HG02759 (cell line): ENCODE results near the gene PTX3.

ENCODE experiments used
- ATAC-seq: cut with Tn5 transposase; IDR thresholded peaks from one replicate; pipeline ENCODE4 v1.9.1; 2021; ENCODE audit warnings: mild to moderate bottlenecking, moderate library complexity; ENCODE audit not compliant: unreplicated experiment

PTX3 gene

DNA sequence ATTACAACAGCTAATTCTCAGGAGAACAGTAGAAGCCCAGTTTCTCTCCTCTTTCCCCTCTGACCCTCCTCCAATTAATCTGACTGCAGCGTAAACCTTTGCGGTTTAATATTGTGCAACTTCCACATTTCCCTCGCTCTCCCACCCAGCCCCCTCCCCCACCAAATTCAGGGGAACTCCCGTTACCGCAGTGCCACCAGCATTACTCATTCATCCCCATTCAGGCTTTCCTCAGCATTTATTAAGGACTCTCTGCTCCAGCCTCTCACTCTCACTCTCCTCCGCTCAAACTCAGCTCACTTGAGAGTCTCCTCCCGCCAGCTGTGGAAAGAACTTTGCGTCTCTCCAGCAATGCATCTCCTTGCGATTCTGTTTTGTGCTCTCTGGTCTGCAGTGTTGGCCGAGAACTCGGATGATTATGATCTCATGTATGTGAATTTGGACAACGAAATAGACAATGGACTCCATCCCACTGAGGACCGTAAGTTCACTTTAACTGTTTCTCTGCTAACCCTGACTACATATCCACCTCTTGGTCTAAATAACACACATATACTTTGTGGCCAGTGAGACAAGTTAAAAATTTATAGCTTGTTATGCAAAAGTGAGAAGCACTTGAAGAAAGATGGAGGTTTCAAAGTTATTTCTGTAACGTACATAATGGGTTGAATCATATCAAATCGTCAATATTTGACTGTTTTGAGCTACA lies at the start of gene PTX3:
PTX3 (plus strand) TSS at position 268 of the 709 bp plus-strand sequence; CDS start at position 352, 84 bp downstream.
- peak; percentile 25 for ATAC-seq

DNA sequence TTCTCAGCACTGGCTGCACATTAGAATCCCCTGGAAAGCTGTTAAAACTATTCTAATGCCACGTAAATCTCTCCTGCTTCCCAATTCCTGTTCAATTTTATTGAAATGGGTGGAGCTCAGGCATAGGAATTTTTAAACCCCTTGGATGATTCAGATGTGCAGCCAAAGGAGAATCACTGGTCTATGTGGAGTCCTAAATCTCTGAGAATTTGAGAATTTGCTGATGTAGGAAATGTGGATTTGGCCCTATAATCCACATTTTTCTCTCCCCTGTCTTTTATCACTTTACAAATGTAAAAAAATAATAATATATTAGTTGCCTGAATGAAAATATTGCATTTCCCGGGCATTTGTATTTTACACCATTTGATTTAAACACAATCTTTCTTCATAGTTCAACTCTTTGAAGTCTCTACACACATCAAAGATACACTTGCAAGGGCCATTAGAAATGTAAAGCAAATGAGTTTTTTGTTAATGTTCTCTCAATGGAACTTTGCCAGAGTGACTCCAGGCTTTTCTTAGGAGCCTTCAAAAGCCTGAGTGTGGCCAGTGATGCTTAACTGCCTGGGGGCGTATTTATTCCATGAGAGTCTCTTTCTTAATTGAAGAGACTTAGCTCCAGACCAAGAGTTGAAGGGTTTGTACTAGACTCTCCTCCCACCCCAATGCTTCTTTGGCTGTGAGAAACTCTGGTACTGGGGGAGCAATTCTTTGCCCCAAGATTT lies 48.8 kb upstream of the PTX3 start:
- ATAC-seq, result no peak

DNA sequence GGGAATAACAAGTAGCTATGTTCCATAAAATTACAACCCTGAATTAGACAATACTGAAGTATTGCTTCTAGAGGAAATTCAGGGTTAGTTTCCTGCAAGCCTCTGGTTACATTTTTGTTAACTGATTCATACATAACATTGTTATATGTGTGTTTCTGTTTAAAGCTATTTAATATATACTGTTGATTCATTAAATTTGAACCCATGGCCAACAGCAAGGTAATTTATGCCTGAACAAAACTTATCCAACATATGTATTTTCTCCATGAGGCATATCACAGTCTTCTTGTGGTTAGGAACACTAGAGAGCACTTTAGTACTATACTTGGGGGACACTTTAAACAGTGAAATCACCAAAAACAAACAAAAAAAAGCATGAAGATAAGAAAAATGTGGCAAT lies 47.7 kb upstream of the PTX3 start:
- ATAC-seq, result no peak

DNA sequence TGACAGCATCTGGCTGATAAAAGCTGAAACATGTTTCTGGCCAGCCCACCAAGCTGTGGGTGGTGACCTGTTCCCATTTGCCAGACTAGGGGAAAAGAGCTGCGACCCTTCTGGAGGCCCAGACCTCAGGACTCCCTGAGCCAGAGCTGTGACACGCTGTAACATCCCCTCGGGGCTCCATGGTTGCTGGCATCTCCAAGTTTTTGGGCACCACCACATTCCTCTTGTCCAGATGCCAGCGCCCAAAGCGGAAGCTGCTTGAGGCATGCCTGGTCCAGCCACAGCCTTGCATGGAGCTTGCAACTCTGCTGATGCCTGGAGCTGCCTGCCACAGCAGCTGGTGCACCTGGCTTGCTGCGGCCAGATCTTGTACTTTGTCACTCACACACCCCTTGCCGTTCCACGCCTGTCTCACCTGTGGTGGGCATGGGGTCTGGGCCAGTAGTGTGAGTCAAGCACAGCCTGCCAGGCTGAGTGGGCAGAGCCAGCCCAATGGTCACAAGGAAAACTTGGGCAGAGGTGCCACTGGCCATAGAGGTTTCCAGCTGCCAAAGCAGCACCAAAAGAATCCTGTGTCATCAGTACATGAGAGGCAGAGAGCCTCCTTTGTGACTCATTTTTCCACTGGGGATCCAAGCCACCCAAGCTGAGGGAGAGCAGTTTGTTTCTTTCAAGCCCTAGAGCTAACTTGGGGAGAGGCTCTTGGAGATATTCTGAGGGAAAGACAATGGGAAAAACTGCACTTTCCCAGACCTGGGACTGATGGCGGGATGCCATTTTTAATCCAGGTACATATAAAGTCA lies 45.7 kb upstream of the PTX3 start:
- no peak for ATAC-seq

DNA sequence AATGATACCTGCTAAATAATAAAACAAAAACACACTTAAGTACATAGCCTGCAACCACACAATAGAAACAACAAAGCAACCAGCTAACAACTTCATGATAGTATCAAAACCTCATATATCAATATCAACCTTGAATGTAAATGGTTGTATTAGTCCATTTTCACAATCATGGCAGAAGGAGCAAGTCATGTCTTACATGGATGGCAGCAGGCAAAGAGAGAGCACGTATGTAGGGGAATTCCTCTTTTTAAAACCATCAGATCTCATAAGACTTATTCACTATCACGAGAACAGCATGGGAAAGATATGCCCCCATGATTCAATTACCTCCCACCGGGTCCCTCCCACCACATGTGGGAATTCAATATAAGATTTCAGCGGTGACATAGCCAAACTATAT lies 44.5 kb upstream of the PTX3 start:
- no peak for ATAC-seq

DNA sequence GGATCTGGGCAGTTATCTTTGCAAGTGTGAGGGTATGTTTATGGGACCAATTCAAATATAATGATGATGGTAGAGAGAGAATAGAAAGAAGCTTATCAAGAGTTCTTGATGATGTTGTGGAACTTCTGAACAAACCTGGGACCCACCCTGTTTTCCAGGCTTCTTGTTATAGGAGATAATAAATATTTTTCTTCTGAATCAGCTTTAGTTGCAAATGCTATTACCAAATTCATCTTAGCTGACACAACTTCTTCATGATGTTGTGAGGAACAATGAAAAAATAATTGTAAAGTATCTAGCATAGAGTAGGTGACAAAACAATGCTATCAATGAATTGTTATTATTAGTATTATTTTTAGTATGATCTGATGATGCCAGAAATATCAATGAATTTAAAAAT lies 43.5 kb upstream of the PTX3 start:
- no peak for ATAC-seq

DNA sequence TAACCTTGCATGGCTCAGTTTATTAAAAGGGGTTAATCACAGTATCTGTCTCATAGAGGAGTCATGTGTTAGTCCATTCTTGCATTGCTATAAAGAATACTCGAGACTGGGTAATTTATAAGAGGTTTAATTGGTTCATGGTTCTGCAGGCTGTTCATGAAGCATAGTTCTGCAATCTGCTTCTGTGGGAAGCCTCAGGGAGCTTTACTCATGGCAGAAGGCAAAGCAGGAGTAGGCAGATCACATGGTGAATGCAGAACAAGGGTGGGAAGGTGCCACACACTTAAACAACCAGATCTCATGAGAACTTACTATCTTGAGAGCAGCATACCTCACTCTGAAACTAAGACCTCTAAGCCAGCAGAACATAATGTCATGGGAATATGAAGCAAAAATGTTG lies 42.2 kb upstream of the PTX3 start:
- ATAC-seq, result no peak

DNA sequence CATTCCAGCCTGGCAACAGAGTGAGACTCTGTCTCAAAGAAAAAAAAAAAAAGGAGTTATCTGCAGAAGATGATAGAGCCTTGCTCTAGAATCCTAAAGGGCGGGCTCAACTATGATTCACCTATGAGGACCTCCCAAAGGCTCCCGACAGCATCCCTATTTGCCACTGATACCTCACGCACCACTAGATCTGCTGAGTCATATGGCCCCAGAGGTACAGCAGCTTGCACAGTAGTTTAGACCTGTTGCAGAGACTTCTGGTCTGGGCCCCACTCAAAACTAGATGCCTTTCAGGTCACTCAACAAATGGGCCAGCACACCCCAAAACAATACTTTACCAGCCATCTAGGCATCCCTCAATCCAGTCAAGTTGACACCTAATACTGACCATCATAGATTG lies 38.1 kb upstream of the PTX3 start:
- ATAC-seq, result no peak

DNA sequence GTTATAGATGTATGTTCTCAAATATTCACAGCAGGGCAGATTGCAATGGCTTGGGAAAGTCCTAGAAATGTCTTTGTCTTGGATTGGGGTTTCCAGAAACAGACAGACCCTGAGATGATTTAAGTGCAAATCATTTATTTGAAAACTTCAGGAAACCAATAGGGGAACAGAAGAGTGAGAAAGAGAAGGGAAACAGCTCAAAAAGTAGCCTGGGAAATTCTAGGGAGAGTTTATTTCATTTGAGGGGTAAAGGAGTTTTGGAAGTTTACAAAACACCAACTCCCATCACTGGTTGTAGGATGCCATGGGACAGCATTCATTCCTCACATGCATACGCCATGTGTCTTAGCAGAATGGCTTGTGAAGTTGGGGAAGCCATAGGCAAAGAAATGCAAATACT lies 32.3 kb upstream of the PTX3 start:
- no peak for ATAC-seq

DNA sequence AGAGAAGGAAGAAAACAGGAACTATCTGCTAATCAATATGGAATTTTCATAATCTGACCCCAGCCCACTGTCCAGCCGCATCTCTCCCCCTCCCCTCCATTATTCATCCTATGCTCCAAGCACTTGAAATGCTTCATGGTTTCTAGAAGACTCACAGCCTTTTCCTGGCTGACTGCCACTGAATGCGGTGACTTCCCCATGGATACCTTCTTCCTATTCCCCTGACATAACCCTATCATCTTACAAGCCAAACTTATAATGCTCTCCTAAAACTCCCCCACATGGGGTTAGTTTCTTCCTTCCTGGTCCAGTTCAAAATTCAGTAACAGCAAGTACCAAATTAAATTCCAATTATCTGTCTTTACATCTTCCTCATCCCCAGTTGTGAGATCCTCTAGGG lies 31.2 kb upstream of the PTX3 start:
- ATAC-seq, result no peak

DNA sequence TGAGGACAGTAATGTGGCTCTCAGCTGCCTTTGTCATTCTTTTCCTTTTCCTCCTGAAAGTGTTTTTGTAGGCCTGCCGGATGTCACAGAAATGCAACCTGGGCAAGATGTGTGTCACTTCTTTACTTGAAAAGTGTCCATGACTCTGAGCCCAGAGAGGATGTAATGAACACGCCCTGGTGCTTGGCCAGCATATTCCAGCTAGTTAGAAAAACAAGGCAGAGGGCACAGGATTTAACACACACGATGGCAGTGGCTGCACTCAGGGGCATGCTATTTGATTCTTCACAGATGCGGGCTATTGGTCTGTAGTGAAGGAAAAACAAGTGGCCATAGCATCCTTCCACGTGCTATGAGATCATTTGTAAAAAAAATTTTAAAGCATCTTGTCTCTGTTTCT lies 30.3 kb upstream of the PTX3 start:
- no peak for ATAC-seq

DNA sequence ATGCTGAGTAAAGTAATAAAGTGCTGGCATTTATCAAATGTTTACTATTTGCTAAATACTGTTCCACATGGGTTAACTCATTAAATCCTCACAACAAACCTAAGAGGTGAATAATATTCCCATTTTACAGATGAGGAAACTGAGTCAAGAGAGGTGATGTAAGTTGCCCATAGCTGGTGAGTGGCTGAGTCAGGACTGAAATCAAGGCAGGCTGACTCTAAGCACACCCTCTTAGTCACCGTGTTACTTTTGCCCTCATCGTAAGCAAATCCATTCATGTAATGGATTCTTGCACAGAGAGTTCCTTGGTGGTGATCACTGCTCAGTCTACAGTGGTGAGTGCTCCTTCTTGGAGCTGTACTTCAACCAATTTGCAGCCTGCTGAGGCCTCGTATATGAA lies 28.9 kb upstream of the PTX3 start:
- no peak for ATAC-seq

DNA sequence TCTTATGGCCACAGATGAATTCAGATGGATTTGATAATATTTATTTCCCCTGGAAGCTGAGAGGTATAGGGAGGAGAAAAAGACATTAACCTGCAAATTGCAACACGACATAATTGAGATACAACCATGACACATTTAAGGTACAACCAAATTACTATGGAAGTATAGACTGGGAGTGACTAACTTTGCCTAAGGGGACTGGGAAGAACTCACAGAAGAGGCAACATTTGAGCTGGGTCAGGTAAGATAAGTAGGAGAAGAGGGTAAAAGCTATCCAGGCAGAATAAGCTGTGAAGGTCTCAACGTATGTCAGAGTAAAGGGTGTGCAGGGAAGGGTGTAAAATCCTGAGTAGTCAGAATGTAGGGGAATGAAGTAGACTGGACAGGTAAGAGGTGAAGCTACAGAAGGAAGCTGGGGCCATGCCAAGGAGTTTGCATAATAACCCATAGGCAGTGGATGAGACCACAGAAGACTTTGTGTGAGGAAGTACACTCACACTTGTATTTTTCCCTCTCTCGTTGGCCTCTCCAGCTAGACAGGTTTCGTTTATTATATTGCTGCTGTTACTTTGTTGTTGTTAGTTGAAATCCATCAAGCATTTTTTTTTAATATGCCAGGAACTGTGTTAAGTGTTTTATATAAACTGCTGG lies 28.0 kb upstream of the PTX3 start:
- ATAC-seq, result no peak

DNA sequence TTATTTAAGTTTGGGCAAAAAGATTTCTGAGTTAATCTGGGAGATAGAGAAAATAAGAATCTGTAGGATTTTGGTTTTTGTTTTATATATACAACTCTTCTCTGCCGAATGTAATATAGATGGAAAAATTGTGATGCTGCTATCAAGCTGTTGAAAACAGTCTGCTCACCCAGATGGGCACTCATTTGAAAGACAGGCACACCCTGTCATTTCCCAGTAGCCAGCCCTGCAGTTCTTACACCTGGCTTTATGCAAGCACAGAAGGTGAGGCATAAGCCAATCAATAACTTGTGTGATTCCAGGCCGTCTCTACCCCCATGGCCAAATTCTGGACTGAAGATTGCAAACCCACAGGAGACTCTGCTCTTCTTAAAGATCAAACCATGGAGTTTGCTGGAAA lies 27.1 kb upstream of the PTX3 start:
- ATAC-seq, result no peak

DNA sequence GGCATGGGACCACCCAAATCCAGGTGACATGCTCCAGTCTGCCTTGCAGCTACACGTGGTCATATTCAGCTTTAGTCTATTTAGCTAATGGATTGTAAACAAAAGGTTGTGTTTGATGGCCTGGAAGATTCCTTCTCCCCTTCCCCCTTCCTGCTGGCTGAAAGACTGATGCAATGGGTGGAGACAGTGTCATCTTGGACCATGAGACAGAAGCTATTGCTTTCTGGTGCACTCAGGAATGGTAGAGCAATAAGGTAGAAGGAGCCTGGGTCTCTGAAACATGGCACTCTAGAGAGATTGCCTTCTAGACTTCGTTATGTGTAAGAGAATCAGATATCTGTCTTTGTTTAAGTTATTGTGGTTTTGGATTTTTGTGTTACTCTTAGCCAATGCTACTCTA lies 25.7 kb upstream of the PTX3 start:
- no peak for ATAC-seq

DNA sequence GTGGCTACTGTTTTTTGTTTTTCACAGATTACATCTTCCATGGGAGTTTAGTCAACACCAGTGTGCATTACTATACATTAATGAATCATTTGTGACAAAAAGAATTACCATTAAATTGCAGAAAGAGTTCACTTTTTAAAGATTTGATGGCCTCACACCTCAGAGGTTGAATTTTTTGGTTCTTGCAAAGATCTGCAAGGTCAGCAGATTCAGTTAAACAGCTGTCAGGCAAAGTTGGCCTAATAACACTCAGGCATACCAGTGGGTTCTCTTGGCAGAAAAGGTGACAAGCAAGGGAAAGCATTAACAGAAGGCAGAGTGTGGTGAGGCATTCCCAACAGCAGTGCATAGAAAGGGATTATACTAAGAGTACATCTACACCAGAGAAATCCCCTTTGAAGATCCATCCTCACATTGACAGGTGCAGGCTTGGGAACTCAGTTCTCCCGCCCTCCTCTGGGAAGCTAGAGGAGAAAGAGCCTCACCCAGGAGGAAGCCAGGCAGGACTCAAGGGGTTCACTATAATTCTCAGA lies 24.3 kb upstream of the PTX3 start:
- no peak for ATAC-seq

DNA sequence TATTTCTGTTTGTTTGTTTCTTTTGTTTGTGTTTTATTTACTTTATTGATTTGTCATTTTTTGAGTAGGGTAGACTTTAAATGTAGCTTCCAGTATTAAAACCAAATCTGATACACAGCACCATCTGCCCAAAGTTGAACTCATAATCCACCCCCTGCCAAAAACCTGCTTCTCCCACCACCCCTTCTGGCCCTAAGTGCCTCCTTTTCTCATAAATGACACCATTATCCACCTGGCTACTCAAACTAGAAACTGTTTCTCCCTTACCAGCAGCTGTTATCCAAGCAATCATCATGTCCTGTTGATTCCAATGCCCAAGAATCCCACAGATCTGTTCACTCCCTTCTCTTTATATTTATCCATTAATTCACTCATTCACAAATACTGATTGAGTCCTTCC lies 21.8 kb upstream of the PTX3 start:
- ATAC-seq, result no peak

DNA sequence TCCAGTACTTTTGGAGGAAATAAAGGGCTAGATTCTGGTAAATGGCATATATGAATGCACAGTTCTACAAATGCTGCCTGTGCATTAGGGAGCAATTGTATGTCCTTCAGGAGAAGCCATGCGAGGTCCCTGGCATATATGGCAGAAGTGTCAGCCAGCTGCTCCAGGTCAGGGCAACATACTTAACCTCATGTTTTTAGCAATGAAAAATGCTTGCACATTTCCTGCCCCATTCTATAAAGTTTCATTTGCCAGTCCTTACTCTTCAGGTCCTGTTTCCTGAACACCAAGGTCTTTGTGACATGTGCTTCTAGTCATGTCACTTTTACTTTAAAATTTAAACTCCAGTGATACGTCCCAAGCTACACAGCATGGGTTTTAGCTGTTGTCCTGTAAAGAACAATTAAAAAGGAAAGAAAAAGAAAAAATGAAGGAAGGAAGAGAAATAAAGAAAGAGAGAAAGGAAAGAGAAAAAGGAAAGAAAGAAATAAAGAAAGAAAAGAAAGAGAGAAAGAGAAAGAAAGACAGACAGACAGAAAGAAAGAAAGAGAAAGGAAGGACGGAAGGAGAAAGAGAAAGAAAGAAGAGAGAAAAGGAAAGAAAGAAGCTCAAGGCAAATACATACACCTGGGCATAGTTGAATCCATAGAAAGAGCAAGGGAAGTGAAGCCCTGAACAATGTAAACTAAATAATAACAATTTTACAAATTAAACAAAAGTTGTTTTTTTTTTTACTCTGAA lies 20.1 kb upstream of the PTX3 start:
- no peak for ATAC-seq

DNA sequence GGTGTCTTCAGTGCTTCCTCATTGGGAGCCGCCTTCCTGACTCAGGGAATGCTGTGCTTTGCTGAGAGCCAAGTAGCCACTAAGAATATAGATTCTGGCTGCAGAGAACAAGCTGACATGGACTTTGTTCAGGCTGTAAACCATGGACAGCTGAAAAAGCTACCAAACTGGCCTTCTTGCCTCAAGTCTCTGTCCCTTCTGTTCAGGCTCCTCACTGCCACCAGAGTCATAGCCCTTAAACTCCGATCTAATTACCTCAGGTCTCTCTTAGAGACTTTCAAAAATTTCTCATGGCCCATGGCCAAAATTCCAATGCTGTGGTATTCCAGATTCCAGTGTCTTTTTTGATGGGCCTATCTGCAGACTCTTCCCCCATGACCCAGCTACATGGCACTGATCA lies 19.4 kb upstream of the PTX3 start:
- no peak for ATAC-seq

DNA sequence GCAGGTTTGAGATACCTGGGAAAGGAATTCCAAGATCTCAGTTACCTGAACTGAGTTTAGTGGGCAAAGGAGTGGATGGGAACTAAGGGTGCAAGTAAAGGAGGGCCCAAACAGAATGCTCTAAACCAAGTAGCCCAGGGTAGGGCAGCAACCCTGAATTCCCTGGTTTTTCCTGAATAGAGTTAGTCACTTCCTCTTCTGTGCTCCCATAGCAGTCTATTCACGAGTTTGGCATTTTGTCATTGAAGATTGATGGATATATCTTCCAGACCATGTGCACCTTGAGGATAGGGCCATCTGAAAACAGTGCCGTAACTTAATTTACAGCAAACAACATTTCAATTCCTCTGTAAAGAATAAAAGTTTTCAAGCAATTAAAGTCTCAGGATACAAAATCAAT lies 18.5 kb upstream of the PTX3 start:
- no peak for ATAC-seq
